GM18507 (cell line): ENCODE data around the gene RHCE.
"Not testable (repeated sequence)": the region's sequence is repeated elsewhere in the genome, so short reads cannot be mapped to it uniquely, and the experiment has no call there.

ENCODE experiments used
- DNase-seq: peaks from one replicate; pipeline ENCODE4 v3.0.0; 2011; ENCODE audit warnings: low read depth; ENCODE audit not compliant: insufficient read length; ENCODE audit errors: extremely low spot score
- FAIRE-seq: peaks from 2 replicates; lab custom pipeline; 2011; peaks lifted over from hg19 to GRCh38; lab: Jason Lieb, UNC

The RHCE gene

DNA sequence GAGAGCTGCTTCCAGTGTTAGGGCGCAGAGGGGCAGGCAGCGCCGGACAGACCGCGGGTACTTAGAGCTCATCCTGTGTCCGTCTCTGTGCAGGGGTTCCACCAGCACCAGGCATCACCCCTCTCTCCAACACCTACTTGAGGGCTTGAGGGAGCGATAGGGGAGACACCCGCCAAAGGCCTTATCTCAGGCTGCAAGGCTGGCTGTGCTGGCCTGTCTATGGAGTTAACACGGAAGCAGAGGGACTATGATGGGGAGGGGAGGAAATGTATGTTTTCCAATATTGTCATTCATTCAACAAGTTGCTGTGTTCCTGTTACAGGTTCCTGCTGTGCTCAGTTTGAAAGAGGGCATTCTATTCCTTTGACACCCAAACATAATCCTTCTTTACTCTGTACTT, at the start of gene RHCE:
TSS of gene RHCE (minus strand) at position 111 of the 400 bp plus-strand sequence. CDS start at position 72, 39 bp downstream.
- DNase-seq, FAIRE-seq: not testable (repeated sequence)

DNA sequence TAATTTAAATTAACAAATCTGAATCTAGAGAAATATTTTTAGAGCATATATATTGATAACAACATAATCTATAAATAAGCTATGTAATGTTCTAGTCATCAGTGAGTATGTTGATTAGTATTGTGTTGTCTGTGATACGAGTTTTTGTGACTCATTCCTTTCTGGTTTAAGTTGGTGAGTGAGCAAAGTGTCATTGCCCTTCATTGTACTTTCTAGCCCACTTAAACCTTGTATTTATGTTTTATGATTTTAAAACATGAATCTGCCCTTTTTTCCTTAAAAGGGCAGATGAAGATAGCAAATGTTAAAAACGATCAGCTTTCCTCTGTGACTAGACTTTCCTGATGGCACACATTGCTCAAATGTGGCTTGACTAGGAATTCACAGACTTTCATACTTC, 48.6 kb upstream of the RHCE start:
- no peak for FAIRE-seq

DNA sequence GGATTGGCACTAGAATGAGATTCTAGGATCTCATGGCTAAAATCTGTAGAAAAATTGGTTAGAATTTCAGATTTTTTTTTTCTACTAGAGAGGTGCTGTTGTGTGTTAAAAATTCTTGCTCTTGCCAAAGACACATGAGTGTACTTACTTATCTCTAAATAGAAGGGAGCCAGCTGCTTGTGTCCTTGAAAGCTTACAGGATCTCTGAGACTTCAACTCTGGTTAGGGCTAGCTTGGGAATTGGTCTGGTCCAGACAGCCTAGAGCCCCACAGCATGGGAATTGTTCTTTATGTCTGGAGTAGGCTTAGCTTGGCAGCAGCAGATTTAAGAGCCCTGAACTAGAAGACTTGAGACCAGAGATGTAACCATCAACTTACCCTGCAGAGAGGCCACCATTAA, 47.4 kb upstream of the RHCE start:
- FAIRE-seq (no peak), DNase-seq (no peak)

More for the DNA sequence above, 48.6 kb upstream of the RHCE start:
- no peak for DNase-seq

DNA sequence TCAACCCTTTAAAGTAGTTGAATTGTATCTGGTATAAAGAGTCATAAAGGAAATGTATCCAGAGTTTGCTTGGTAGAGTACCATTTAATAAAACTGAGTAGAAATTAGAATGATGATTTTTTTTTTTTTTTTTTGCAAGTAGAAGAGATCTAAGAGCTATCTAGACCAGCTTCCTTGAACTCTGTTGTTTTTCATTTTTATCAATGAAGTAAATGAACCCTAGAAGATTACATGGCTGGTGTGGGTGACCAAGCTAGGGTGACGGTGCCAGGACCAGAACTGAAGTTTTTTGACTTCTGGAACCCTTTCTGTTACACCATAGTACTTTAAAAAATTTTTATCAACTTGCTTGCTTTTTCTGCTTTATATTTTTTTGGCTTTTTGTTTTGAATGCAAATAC, 47.0 kb upstream of the RHCE start:
- FAIRE-seq, result no peak
- no peak for DNase-seq

DNA sequence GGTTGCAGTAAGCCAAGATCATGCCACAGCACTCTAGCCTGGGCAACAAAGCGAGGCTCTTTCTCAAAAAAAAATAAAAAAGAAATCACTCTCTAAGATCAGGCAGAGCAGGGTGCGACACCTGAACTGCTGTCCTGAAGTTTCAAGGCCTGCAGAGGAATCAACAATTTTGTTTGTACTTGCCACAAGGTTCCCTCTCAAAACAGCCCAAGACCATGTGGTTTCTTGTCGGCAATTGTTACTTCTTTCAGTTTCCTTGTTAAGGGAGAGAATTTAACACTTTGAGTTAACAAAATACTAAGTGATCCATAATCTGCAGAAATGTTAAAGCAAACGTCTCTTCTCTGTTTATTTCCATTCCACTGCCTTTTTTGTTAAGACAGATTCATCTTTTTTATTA, 46.6 kb upstream of the RHCE start:
- peak; percentile 69 for FAIRE-seq
- no peak for DNase-seq

DNA sequence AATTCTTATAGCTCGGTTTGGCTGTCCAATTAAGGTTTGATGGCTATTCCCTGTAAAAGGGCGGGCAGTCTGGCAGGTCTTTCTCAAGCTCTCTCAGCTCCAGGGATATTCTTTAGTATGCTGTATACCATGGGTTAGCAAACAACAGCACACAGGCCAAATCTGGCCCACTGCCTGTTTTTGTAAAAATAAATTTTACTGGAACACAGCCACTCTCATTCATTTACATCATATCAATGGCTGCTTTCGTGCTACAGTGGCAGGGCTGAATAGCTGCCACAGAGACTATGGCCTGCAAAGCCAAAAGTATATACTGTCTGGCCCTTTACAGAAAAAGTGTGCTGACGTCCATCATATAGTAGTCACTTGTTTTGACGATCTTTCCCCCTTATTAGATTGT, 42.1 kb upstream of the RHCE start:
- DNase-seq (no peak), FAIRE-seq (no peak)

DNA sequence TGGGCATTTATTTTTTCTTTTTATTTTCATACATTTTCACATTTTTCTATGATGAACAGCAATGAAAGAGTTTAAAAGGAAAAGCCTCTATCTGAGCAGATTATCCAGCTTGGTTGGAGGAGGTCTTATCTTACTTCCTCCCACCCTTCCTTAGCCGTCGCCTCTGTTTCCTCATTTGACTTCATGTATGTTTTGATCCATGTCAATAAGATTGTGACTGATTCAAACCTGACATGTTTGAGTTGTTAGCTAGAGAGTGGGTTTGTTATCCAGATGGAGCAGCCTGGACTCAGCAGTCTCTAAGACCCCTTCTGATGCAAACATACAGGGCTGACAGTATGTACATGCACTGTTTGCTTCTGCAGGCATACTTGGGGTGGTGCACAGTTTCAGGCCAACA, 41.2 kb upstream of the RHCE start:
- DNase-seq (no peak), FAIRE-seq (no peak)

DNA sequence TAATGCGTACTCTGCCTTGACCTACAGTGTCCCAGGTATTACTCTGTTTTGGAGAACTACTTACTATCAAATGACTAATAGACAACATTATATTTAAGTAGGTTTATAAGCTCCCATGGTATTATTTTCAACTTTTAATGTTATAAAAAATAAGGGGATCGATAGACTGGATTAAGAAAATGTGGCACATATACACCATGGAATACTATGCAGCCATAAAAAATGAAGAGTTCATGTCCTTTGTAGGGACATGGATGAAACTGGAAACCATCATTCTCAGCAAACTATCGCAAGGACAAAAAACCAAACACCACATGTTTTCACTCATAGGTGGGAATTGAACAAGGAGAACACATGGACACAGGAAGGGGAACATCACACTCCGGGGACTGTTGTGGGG, 40.2 kb upstream of the RHCE start:
- not testable (repeated sequence) for DNase-seq, FAIRE-seq

DNA sequence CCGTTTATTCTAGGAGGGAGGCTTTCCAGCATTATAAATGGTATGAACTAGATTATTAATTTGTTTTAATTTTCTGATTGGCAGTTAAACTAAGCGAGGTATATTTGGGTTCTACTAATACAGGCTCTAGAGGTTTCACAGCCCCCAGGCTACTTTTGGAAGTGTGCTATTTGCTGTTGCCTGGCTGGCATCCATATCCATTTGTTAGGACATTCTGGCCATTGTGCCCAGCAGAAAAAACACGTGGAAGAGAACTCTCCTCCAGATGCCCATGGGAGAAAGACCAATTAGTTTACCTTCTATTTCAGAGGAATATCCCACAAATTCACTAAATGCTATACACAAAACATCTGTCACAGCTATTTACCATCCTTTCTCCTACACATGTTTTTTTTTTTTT, 39.4 kb upstream of the RHCE start:
- FAIRE-seq (no peak), DNase-seq (no peak)

DNA sequence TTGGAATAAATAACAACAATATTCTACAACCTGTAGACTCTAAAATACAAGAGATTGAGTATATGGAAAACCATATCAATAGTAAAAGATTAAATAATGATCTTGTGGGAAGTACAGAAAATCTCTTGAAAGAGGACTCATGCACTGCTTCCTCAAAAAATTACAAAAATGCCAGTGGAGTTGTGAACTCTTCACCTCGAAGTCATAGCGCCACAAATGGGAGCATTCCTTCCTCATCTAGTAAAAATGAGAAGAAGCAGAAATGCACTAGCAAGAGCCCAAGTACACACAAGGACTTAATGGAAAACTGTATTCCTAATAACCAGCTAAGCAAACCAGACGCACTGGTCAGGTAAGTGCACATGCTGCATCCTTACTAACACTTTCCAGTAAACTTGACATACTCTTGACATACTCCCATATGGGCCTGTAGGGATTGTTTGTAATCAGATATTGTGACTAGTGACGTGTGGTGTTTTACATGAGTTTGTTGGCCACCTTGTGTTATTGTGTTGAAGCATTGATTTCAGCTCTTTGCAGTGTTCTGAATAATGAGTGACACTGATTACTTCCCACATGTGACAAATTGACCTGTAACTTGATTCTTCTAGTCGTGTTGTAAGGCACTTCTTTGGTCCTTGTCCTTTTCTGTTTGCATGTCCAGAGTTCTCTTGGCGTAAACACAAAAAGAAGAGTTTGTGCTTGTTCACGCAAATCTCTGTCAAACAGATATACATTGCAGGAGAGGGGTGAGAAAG, 38.1 kb upstream of the RHCE start:
- DNase-seq (no peak), FAIRE-seq (no peak)

DNA sequence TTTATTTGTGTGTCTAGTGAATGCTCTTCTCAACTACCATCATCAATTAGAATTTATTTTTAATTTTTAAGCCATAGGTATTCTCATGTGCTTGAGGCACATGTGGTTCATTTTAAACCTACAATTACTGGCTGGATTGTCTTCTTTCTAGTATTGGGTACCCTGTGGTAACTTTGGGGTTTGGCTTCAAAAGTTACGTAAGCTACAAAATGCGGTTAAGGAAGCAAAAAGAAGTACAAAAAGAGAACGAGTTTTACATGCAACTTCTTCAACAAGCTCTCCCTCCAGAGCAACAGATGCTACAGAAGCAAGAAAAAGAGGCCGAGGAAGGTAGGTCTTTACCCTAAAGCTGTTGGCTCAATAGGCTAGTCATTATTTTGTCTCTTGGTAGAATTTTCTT, 35.9 kb upstream of the RHCE start:
- FAIRE-seq (no peak), DNase-seq (no peak)

DNA sequence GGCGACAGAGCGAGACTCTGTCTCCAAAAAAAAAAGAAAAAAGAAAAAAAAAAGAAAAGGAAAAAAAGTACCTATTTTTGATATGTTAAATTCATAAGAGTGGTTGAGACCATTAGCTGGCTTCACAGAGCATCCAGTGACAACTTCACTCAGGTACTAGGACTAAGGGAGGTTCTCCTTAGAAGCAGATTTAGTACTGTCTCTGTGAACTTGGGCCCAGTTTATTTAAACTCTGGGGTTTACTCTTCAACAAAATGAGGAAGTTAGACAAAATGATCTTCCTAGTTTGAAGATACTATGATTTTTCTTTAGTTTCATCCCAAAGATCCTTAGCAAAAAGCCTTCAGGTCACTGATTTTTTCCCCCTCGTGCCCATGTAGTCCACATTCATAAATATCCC, 31.3 kb upstream of the RHCE start:
- FAIRE-seq (no peak), DNase-seq (no peak)

DNA sequence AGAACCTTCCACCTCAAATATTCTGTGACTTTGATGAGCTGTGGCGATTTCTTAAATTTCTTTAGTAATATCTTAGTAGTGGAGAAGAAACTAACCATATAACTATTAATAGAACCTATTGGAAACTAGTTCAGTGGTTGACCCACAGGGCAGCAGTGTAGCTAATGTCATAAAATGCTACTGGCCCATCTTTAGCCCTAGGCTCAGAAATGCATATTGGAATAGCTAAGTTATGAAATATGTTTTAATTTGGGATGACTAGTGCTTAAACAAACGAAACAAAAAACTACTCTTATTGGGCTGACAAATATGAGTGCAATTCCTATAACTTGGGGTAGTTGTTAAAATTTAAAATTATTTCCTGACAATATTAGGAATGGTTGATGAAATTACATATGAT, 30.3 kb upstream of the RHCE start:
- no peak for FAIRE-seq
- DNase-seq, result no peak

DNA sequence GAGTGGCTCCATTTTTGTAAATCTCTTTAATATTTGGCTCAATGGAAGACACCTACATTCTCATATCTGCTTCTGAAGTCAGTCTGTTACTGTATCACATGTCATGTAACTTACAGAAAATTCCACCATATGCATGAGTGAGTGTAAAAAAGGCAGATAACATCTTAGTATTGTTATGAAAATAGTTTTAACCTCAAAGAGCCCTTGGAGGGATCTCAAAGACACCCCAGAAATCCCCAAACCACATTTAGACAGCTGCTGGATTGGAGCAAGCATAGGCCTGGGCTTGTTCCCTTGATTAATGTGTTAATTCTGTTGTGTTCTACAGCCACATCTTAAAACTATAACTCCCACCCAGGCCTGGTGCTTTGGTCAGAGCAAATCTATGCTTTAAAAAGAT, 26.9 kb upstream of the RHCE start:
- DNase-seq (no peak), FAIRE-seq (peak; percentile 82)

DNA sequence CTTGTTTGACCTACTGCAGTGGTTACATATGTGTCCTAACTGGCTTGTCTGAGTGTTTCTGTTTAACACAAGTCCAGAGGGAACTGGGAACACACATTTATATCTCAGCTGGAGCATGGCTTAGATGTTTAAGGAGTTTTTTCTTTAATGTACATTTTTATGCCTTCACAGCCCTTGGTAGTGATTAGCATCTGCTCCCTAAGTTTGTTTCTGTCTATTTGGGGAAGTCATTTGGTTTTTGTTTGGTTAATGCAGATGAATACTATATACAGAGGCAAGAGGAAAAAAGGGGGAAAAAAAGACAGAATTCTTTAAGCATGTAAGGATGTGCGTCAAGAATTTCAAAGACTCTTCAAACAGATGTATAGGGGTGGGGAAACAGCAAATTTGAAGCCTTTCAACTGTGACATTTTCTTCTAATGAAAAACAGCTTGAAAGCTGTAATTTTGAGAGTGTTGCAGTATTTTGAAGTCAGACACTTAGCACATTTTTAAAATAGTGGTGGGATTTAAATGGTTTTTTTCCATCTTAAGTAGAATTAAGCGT, 25.4 kb upstream of the RHCE start:
- peak; percentile 5 for FAIRE-seq
- DNase-seq, result no peak

DNA sequence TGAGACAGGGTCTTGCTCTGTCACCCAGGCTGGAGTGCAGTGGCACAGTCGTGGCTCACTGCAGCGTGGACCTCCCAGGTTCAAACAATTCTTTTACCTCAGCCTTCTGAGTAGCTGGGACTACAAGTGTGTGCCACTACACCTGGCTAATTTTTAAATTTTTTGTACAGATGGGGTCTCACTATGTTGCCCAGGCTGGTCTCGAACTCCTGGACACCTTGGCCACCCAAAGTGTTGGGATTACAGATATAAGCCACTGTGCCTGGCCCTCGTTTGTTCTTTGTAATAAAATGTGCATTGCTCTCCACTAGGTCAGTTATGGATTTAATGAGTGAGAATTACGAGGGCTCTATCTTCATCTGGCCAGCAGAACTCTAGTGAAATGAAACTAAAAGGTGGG, 24.0 kb upstream of the RHCE start:
- not testable (repeated sequence) for DNase-seq, FAIRE-seq

DNA sequence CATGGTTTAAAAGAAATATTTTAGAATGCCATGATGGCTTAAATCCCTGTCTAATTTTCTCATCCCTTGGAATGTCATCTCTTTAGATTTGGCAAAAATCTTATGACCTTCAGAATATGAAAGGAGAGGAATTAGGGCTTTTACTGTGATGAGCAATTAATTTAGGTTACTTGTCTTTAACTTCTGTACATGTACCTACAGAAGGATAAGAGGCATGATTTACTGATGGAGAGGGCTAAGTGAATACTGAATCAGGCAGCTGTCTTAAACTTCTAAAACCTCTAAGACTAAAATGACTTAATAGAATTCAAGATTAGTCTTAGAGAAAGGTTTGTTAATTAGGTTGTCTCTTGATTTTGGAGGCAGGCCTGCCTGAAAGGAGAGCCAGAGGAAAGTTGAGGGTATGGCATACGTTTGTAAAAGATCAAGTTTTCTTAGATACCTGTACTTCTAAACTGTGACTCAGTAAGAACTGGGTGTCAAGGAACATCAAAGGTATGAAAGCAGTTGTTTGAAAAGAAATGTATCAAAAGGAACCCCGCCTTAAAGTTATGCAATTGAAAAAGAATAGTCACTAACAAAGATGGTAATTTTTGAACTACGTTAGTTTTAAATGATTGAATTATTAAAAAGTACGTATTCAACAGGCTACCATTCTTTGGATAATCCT, 22.5 kb upstream of the RHCE start:
- DNase-seq (no peak), FAIRE-seq (no peak)

DNA sequence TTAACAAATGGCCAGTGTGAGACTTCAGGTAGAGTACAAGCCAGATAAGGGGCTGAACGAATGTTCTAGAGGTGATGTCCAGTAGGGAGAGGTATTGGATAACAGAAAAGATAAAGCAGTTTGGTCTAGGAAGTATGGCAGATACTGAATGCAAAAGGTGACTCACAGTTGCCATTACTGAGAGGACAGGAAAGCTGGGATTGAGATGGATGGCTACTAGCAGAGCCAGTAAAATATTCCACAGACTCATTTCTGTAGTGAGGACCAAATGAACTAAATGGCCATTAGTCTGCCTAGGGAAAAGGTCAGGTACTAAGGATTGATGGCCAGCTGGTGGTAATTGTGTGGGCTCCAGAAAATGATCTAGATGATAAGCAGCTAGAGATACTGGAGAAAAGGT, 21.6 kb upstream of the RHCE start:
- no peak for DNase-seq
- no peak for FAIRE-seq

DNA sequence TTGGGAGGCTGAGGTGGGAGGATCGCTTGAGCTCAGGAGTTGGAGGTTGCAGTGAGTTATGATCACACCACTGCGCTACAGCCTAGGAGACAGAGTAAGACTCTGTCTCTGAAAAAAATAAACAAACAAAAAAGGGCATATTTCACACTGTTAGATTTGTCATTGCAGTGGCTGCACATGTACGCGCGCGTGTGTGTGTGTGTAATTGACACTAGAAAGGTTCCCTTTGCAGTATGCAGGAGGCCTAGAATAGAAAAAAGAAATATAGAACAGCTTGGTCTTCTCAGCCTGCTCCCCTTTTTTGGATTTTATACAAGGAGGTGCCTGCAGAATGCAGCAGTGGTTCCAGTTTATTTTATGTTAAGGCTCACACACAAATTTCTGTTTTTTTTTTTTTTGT, 18.7 kb upstream of the RHCE start:
- DNase-seq (no peak), FAIRE-seq (no peak)

DNA sequence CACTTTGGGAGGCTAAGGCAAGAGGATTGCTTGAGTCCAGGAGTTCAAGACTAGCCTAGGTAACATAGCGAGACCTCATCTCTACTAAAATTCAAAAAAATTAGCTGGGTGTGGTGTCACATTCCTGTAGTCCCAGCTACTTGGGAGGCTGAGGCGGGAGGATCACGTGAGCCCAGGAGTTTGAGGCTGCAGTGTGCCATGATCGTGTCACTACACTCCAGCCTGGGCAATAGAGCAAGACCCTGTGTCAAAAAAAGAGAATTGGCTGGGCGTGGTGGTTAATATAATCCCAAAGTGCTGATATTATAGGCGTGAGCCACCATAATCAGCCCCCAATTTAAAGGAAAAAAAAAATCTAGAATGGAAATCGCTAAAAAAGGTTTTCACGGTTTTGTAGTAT, 17.0 kb upstream of the RHCE start:
- no peak for DNase-seq
- FAIRE-seq, result no peak
